Colon (tissue), 2 donors: ENCODE data around the gene SLC7A4.
"Not testable (repeated sequence)": the region's sequence is repeated elsewhere in the genome, so short reads cannot be mapped to it uniquely, and the experiment has no call there.

Experiments
- FAIRE-seq: peaks from 2 replicates; lab custom pipeline; 2012; peaks lifted over from hg19 to GRCh38; lab: Jason Lieb, UNC
- donor health status: control.
- donor health status: control.

The SLC7A4 gene

GRCh38 chr22:21032037-21032867 lies at the start of gene SLC7A4:
TSS of gene SLC7A4 (minus strand) at chr22:21032561. CDS start at chr22:21031812, 749 bp downstream.
- FAIRE-seq, result no peak

GRCh38 chr22:21080435-21081137 lies 48.2 kb upstream of the SLC7A4 start:
- no peak for FAIRE-seq

GRCh38 chr22:21079493-21079892 lies 47.1 kb upstream of the SLC7A4 start:
- no peak for FAIRE-seq

- FAIRE-seq, result no peak
Measured at GRCh38 chr22:21078916-21079315, 46.6 kb upstream of the SLC7A4 start.

GRCh38 chr22:21077884-21078508 lies 45.6 kb upstream of the SLC7A4 start:
- FAIRE-seq, result no peak

GRCh38 chr22:21076912-21077625 lies 44.7 kb upstream of the SLC7A4 start:
- FAIRE-seq, result no peak

GRCh38 chr22:21075516-21076138 lies 43.3 kb upstream of the SLC7A4 start:
- no peak for FAIRE-seq

- no peak for FAIRE-seq
Measured at GRCh38 chr22:21074102-21074715, 41.8 kb upstream of the SLC7A4 start.

- no peak for FAIRE-seq
Measured at GRCh38 chr22:21073482-21073881, 41.1 kb upstream of the SLC7A4 start.

GRCh38 chr22:21073023-21073422 lies 40.7 kb upstream of the SLC7A4 start:
- no peak for FAIRE-seq

GRCh38 chr22:21071796-21072195 lies 39.4 kb upstream of the SLC7A4 start:
- not testable (repeated sequence) for FAIRE-seq

- no peak for FAIRE-seq
Measured at GRCh38 chr22:21070690-21071615, 38.6 kb upstream of the SLC7A4 start.

- no peak for FAIRE-seq
Measured at GRCh38 chr22:21069375-21069774, 37.0 kb upstream of the SLC7A4 start.

- FAIRE-seq, result no peak
Measured at GRCh38 chr22:21068681-21069276, 36.4 kb upstream of the SLC7A4 start.

GRCh38 chr22:21067901-21068680 lies 35.7 kb upstream of the SLC7A4 start:
- FAIRE-seq, result no peak

- no peak for FAIRE-seq
Measured at GRCh38 chr22:21067075-21067900, 34.9 kb upstream of the SLC7A4 start.

GRCh38 chr22:21064917-21065864 lies 32.8 kb upstream of the SLC7A4 start:
- no peak for FAIRE-seq
